ENCODE results near the gene B4GALNT2.
A peak's percentile ranks its signal among the peaks of the same experiment; 100 is the strongest.

B4GALNT2 gene

DNA sequence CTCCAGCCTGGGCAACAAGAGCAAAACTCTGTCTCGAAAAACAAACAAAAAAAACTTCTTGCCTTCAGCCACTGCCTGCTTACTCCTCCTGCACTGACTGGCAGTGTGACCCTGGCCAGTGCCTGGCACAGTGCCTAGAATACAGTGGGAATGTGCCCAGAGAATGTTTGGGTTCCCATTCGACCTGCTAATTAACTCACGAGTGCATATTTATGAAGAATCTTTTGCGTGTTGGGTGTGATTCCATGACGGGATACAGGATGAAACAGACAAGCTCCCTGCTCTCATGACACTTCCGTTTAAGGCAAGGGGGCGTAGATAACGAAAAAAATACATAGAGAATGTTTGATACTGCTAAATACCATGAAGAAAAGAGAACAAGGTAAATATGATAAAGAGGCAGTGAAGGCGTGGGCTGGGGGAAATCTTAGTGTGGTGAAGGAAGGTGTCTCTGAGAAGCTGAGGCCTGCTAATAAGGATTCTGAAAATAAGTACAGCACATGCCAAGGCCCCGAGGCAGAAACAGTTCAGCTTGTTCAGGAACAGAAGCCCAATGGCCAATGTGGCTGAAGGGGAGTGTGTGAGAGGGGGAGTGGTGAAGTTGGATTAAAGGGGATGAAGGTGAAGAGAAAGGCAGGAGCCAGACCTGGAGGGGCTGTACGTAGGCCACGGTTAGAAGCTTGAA, 82.2 kb downstream of the B4GALNT2 start:
- DNase-seq: no peak

DNA sequence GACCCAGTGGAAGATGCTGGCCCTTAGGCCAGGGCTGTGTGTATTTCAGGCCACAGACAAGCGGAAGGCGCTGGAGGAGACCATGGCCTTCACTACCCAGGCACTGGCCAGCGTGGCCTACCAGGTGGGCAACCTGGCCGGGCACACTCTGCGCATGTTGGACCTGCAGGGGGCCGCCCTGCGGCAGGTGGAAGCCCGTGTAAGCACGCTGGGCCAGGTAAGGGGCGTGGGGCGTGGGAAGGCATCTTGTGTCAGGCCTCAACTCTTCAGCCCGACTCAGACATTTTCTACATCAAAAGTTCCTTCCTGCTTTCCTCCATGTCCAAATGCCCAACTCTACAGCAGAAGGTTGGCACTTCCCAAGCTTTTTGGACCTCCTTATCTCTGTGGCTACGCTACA, 83.9 kb downstream of the B4GALNT2 start:
- no peak for DNase-seq

DNA sequence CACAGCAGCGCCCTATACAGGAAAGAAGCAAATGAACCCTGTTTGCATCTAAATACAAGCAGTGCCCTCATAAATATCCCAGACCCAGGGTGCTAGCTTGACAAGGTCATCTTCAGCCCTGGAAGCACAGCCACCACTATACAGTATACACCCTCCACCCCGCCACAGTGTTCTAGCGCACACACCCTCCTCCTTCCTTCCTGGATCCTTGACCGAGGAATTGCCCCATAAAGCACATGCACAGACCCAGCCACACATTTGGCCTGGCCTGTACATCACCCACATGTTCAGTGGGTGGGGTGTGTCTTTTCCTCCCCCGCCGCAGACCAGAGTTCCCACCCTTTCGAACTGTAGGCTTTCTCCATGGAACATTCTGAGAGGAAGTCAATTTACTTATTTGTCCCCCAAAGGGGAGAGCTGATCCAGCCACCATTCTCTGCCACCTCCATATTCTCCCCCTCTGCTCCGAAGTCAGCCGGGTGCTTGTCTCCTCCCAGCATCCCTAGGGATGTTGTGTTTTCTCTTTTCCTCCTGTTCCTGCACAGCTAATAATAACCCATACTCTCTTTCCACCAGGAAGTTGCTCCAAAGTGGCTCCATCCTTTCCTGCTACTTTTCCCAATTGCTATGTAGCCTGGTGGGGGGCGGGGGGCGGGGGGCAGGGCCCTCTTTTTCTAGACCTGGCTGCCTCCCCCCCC, 84.5 kb downstream of the B4GALNT2 start:
- no peak for DNase-seq

DNA sequence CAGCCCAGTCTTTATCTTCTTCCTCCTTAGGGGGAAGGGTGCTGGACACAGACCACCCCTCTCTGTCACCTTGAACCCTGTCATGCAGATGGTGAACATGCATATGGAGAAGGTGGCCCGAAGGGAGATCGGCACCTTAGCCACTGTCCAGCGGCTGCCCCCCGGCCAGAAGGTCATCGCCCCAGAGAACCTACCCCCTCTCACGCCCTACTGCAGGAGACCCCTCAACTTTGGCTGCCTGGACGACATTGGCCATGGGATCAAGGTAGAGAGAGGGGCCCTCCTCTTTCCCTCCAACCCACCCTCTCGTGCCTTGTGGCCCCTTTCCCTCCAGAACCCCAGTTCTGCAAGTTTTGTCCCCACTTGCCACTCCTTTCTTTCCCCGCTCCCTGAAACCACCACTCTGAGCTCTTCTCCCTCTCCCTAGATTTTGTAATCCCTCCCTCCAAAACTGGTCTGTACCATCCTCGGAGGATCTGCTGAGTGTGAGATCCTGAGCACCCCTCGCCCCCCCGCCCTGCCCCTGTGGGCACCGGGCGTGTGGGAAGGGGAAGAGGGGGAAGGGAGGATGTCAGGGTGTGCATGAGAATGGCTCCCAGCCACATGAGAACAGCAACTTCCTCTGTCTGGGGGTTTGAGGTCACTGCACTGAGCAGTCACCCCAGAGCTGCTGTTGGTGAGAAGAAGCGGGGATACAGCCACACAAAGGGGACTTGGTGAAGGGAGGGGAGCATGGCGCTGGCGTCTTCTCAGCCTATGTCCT, 85.3 kb downstream of the B4GALNT2 start:
- no peak for DNase-seq

DNA sequence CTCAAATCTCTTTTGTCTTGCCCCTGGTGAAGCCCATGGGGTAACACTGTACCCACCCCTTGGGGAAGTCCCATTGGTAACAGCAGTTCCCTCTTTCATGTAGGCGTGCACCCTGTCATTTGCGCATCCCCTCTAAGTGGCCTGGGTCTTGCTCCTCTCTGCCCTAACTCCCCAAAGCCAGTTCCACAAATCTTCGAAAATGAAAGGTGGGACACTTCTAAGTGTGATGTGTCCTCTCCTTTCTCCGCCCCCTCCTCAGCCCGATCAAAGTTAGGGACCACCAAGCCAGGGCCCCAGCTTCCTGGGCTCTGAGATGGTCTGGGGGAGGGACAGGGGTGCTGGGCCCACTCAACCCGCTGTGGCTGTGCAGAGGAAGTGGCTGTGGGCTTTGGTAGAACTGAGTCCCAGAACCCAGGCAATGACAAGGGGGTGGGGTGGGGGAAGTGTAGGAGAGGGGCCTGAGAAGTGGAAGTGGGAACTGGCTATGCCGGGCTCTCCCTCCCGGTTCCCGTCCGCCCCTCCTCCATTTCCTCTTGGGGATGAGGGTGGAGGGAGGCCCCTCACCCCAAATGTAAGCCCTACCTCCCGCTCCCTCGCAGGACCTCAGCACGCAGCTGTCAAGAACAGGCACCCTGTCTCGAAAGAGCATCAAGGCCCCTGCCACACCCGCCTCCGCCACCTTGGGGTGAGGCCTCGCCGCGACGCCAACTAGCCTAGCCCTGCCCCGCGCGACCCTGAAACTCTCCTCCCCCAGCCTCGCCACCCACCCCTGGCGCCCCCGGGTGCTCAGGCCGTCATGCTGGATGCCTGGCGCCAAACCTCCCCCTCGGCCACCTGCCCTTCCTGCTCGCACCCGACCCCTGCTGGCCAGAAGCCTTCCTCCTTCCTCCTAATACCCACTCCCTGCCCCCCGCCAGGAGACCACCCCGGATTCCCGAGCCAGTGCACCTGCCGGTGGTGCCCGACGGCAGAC, 86.7 kb downstream of the B4GALNT2 start:
- DNase-seq: no peak

DNA sequence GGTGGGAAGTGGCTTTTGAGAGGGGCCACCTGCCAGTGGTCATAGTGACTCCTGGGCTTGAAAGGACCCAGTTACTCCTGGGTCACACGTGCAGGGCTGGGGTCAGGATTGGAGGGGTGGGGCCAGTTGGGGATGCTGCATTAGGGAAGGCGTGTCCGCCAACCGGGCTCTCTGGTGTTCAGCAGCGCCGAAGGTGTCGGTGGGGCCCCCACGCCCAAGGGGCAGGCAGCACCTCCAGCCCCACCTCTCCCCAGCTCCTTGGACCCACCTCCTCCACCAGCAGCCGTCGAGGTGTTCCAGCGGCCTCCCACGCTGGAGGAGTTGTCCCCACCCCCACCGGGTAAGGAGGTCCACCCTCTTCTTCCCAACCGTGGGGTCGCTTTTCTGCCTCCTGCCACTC, 87.4 kb downstream of the B4GALNT2 start:
- no peak for DNase-seq

DNA sequence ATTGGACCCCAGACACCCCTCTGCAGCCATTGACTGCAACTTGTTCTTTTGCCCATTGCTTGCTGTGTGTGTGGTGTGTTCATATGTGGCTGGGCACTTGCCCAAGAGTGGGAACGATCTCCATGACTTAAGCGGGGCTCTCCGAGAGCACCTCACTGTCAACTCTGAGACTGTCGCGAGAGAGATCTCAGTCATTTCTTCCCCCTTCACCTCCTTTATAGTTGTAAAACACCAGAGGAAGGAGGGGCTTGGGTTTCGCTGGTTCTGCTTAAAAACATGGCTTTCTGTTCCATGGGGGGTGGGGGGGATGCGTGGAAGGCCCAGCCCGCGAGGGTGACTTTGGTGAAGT, 90.6 kb downstream of the B4GALNT2 start:
- DNase-seq: no peak

DNA sequence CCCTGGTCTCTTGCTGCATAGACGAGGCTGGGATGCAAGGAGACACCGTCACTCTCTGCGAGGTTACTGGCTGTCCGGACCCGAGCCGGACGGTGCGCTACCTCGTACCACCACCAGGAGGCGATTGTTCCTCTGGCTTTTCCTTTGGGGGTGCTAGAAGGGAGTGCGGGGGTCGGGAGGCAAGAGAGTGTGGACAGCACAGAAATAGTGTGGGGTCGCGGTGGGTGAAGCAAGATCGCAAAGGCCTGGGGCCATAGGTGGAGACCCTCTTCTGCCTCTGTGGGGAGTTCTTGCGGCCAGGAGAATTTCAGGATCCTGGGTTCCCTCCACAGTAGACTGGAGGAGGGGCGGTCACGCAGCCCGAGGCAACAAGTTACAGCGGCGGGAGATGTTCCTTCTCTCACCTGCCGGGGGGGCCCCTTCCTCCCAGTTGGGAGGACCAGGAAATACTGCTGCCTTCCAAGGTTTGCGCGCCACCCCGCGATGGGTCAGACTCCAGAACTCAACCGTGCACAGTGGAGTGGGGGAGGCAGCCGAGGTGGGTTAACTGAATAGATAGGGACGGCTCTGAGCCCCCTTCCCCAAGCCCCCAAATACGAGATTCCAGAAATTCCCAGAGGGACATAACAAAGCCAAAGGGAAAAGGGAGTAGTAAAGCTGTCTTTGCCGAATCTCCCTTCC, 91.1 kb downstream of the B4GALNT2 start:
- peak; percentile 37 for DNase-seq

DNA sequence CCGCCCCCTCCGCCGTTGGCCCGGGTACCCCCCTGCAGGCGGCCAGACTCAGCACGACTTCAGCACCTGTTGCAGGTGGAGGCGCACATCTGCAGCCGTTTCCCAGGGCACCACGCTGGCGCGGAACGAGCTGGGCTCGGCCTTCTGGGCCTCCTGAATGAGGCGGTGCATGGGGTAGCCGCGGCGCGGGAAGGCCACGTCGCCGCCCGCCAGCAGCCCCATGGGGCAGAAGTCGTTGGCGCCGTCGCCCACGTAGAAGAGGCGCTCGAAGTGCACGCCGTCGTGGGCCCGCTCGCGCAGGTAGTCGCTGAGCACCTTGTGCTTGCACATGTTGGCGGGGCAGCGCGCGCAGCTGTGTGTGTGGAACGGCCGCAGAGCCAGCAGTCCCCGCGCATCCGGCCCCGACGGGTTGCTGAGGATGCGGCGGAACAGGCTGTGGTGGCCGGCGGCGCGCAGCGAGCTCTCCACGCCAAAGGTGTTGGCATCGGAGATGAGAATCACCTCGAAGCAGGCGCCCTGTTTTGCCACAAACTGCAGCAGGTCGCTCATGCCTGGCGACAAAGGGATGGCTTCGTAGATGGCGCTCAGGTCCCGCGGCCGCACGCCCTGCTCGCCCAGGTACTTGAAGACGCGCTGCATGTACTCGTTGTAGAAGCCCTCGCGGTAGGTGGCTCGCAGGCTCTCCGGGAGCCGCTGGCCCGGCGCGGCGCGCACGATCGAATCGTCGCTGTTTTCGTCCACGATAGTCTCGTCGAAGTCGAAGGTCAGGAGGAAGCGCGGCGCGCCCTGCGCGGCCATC, 91.8 kb downstream of the B4GALNT2 start:
- peak; percentile 30 for DNase-seq

DNA sequence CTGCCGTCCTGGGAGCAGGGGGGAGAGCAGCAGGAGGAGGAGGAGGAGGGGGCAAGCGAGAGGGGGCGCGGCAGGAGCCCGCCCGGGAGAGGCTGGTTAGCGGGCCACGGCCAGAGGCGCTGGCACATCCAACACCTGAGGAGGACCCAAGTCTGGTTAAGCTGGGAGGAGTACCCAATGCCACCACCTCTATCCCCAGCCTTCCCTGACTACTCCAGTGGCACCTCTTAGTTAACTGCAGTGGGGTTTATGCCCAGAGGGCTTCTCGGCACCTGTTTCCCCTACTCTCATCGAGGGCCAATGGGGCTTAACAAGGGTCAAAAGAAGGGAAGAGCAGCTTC, 92.4 kb downstream of the B4GALNT2 start:
- DNase-seq: no peak

DNA sequence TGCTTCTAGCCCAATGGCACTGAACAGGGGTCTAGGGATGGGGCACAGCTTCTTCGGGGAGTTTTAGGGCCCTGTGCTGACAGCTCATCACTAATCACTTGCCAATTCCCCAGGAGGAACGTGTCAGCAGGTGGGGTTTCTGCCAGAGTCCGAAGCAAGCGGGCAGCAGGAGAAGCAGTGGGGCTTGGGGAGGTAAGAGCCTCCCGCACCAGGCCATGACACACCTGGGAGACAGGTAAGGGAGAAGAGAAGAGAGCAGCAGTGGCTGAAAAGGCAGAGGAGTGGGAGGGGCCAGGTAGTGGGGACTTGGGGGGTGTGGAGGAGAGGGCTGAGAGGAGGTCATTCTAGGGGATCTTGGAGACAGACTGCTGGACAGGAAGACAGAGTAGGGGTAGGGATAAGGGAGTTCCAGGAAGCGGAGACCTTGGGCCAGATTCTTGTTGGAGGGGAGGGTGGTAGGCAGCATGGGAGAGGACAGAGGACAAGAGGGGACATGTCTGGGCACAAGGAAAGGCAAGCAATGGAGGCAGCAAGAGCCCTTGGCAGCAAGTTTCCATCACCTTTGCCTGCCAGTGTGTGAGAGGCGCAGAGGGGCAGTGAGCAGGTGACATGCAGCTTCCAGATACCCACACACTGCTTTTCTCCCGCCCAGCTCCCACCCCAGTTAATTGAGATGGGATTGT, 93.1 kb downstream of the B4GALNT2 start:
- DNase-seq: no peak

Data from NCI-H345 (cell line).